Measurements from ENCODE around the gene KLF4. TPM values are rescaled to one million over a fixed set of nuclear protein-coding genes. Genes with fewer than 3 reads are reported as not detected.

Gene KLF4
- total and polyA plus RNA-seq, 2 of the 13 experiments (the other 11 are each of a cell fraction or from before 2014, with no cell fraction given) = 0.20 to 0.37 TPM

- CTCF ChIA-PET (ENCODE audit: low intra/inter-chr PET ratio, low total read pairs) = interaction anchor here (1.1 kb wide), 1 partner anchor 349 kb away, joined by 3 read pairs; no protein-coding TSS in a partner anchor
- intact Hi-C loops (cut with micrococcal nuclease; ENCODE audit: unreplicated experiment) = loop anchor here (10.0 kb wide), 2 partner anchors 62 to 928 kb away; no protein-coding TSS in a partner anchor
- no peak for DNase-seq (ENCODE audit: low spot score)
Observed at GRCh38 chr9:107486674-107487520, 2.7 kb downstream of the KLF4 start.

More at GRCh38 chr9:107486674-107487520, 2.7 kb downstream of the KLF4 start:
- no peaks in the 10 kb centered on the region for H3K79me2 ChIP-seq (ENCODE audit: insufficient read depth, low read length)
- no peak overlapping the region for H2AFZ ChIP-seq (ENCODE audit: low read length)
- no peak overlapping the region for H3K9ac ChIP-seq (ENCODE audit: insufficient read depth, low read depth, low read length)
- H3K9me3 ChIP-seq (ENCODE audit: low read length) = no peaks in the 10 kb centered on the region
- FAIRE-seq (no peak), ATAC-seq (no peak)
- H3K4me2 ChIP-seq (ENCODE audit: low read depth, low read length) = no peak overlapping the region
- H4K20me1 ChIP-seq (ENCODE audit: insufficient read depth, low read length) = no peaks in the 10 kb centered on the region
- H3K4me1 ChIP-seq (ENCODE audit: insufficient read depth, low read length) = peaks cover 16% of the 10 kb centered on the region
- POLR2A ChIA-PET = no interaction called here
- H3K27ac ChIP-seq (ENCODE audit: extremely low read length, insufficient read depth, low read length) = no peak overlapping the region
- H3K36me3 ChIP-seq (replicated peaks in 1 of 2; ENCODE audit: control insufficient read depth in 1 of 2, insufficient read depth in 2 of 2, low read length in 2 of 2) = no peaks in the 10 kb centered on the region
- peaks cover 0 to 33% of the 10 kb centered on the region in 2 experiments; a peak in 3 of 5 replicates for H3K27me3 ChIP-seq (ENCODE audit: control insufficient read depth in 1 of 2, insufficient read depth in 2 of 2, low read length in 2 of 2)
- TF ChIP-seq FOXP4 (CRISPR knock-in tag; IDR thresholded peaks at IDR 0.05) (no peak), ZNF777 (CRISPR knock-in tag; IDR thresholded peaks at IDR 0.05) (no peak), ZNF292 (CRISPR knock-in tag; IDR thresholded peaks at IDR 0.05; ENCODE audit: borderline replicate concordance, low read depth) (no peak)
- H3K4me3 ChIP-seq (replicated peaks in 1 of 3; ENCODE audit: insufficient read depth in 1 of 3, low read depth in 2 of 3, low read length in 3 of 3) = no peak overlapping the region
- BruUV-seq (replicated peaks) = no TSS peak
- in situ Hi-C loops (cut with HindIII; ENCODE audit: extremely low pct_ligation_motif_present, low pct_unique_long_range_greater_than_20kb) = loop anchor here (25.0 kb wide), 2 partner anchors 1075 to 1325 kb away; no protein-coding TSS in a partner anchor
- 91% methylated on average over 23 of the region's 31 CpGs for WGBS (ENCODE audit: low lambda C conversion rate)

Measured in HepG2 (cell line).